AG10803 (cell line): ENCODE measurements around the gene MTHFSD.

Experiments
- DNase-seq: peaks from one replicate; pipeline ENCODE4 v3.0.0; 2010; ENCODE audit warnings: low read depth
- H3K4me3 ChIP-seq: 2 replicates; pipeline ENCODE4 v1.5.1; 2011; ENCODE audit warnings: mild to moderate bottlenecking, low read length, control low read depth
- CTCF ChIP-seq: conservative IDR thresholded peaks from 2 replicates; pipeline ENCODE4 v1.5.1; 2011; ENCODE audit warnings: mild to moderate bottlenecking, low read length, control low read depth, inconsistent platforms

Gene MTHFSD

GRCh38 chr16:86513471-86514277, 41.4 kb downstream of the MTHFSD start:
- peak overlapping the region; percentile 29 for H3K4me3 ChIP-seq
- TF ChIP-seq CTCF: no peak
- no peak for DNase-seq

DNA sequence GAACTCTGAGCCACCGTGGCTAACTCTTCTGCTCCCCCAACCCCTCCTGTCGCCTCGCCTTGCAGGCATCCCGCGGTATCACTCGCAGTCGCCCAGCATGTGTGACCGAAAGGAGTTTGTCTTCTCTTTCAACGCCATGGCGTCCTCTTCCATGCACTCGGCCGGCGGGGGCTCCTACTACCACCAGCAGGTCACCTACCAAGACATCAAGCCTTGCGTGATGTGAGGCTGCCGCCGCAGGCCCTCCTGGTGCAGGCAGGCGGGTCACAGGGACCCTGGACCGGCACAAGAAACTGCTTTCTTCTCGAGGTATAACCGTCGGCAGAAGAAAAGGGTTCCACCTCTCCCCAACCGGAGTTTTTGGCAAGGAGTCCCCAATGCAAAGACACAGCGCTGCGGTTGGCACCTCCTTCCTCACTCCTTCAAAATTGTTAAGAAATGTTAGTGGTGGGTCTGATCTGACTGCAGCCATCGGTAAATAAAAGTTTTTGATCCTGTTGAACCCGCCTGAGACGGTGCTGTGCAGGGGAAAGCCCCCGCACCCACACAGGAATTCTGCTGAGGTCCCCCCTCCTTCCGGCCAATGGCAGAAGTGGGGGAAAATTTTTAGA, 42.1 kb downstream of the MTHFSD start:
- no peak for TF ChIP-seq CTCF
- DNase-seq: no peak
- H3K4me3 ChIP-seq: peak overlapping the region; percentile 53

GRCh38 chr16:86512301-86512859, 42.7 kb downstream of the MTHFSD start:
- no peak for TF ChIP-seq CTCF
- DNase-seq: no peak
- H3K4me3 ChIP-seq: peak overlapping the region; percentile 53

DNA sequence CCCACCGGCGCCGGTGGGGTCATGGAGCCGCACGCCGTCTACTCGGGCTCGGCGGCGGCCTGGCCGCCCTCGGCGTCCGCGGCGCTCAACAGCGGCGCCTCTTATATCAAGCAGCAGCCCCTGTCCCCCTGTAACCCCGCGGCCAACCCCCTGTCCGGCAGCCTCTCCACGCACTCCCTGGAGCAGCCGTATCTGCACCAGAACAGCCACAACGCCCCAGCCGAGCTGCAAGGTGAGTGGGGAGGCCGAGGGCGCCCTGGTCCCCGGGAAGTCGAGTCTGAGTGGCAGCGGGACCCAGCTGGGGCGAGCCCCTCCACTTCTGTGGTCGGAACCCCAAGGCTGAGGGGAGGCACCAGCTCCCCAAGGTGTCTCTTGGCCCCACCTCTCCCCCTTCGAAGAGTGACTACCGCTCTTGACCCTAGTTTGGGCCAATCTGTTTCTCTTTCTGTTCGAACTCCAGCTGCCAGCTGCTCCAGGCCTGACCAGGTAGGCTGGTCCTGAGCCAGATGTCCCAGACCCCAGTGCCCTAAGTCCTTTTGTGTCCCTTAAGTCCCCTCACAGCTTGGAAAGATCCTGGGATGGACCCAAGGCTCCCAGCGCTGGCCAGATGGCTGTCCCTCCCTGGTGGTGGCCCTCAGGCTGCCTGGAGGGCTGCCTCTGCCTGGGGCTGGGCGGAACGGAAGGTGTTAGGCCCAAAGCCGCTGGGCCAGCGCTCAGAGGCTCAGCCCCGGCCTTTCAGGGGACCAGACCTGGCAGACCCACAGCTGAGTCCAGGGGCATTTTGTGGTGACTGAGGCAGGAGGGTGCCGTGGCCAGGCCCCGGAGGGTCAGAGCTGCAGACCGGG, 43.5 kb downstream of the MTHFSD start:
- DNase-seq: no peak
- TF ChIP-seq CTCF: no peak
- H3K4me3 ChIP-seq: peak overlapping the region; percentile 63

DNA sequence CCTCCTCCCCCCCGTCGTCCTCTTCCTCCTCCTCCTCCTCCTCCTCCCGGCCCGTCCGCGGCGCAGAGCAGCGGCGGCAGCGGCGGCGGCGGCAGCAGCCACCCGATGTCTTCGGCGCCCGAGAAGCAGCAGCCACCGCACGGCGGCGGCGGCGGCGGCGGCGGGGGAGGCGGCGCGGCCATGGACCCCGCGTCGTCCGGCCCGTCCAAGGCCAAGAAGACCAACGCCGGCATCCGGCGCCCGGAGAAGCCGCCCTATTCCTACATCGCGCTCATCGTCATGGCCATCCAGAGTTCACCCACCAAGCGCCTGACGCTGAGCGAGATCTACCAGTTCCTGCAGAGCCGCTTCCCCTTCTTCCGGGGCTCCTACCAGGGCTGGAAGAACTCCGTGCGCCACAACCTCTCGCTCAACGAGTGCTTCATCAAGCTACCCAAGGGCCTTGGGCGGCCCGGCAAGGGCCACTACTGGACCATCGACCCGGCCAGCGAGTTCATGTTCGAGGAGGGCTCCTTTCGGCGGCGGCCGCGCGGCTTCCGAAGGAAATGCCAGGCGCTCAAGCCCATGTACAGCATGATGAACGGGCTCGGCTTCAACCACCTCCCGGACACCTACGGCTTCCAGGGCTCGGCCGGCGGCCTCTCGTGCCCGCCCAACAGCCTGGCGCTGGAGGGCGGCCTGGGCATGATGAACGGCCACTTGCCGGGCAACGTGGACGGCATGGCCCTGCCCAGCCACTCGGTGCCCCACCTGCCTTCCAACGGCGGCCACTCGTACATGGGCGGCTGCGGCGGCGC, 44.4 kb downstream of the MTHFSD start, which contains the start of gene FOXF1:
Gene FOXF1 (plus strand): TSS at position 63 of the 797 bp plus-strand sequence. CDS start 43 bp downstream, at position 106.
- H3K4me3 ChIP-seq: peak within 1 kb of the TSS; percentile 64
- peak; percentile 61 for DNase-seq
- TF ChIP-seq CTCF: no peak

- H3K4me3 ChIP-seq: peak overlapping the region; percentile 64
- peak; percentile 72 for DNase-seq
- TF ChIP-seq CTCF: no peak
Measured at GRCh38 chr16:86509759-86510464, 45.1 kb downstream of the MTHFSD start.
